CD4-positive, alpha-beta T cell treated with Interleukin-17A for 1 hour (primary cell): ENCODE results near the gene TOMM40L.
A peak's percentile ranks its signal among the peaks of the same experiment; 100 is the strongest.

Source experiments
- DNase-seq: peaks from one replicate; pipeline ENCODE4 v3.0.0-alpha.2; 2020

TOMM40L gene

GRCh38 chr1:161197560-161198193, 28.2 kb upstream of the TOMM40L start:
- DNase-seq: no peak

GRCh38 chr1:161198194-161198896, 27.5 kb upstream of the TOMM40L start:
- no peak for DNase-seq

DNA sequence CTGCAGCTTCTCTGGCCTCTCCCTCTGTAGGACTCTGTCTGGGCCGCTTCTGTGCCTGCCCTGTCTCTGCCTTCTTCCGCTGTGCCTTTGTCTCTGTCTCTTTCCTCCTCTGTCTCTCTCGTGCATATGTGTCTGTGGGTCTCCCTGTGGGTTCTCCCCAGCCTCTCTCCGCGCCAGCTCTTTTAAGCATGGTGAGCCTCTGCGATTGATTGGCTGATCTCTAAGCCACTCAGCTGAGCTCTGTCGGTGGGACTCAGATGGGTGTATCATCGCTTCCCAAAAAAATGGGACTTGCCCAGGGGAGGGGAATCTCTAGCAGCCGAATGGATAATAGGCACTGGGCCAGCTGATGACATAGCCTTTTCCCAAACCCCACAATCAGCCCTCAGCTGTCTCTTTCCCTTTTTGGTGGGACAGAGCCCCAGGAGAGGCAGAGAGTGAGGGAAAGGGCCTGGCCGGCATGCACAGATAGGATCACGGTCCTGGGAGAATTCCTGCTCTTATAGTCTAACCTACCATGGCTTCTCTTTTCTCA, 26.9 kb upstream of the TOMM40L start, which contains the start of gene ADAMTS4:
ADAMTS4 (minus strand) TSS at position 158 of the 535 bp plus-strand sequence. CDS start 427 bp downstream, outside the sequence.
- DNase-seq: no peak

- no peak for DNase-seq
Observed at GRCh38 chr1:161199506-161200139, 26.2 kb upstream of the TOMM40L start.

DNA sequence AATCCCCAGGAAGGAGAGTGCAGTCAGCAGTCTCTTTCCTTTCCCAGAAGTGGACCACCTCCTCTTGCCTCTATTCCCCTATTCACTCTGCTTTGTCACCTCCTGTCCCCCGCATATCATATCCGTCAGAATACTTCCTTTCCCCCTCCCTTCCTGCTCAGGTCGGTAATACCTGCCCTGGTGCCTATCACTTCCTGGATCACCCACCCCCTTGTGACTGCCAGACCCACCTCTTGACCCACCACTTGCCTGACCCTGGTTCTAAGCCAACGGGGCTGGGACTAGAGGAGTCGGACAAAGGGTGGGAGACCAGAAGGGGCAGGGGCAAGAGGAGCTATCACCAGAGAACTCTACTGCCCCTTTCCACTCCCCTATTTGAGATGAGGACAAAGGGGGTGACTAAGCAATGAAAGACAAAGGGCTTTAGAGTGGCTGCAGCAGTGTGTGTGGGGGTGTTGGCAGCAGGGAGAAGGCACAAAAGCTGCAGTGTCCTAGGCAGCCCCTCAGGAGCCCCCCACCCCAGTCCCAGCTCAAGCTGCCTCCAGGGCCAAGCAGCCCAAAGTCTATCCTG, 25.4 kb upstream of the TOMM40L start:
- peak; percentile 52 for DNase-seq

DNA sequence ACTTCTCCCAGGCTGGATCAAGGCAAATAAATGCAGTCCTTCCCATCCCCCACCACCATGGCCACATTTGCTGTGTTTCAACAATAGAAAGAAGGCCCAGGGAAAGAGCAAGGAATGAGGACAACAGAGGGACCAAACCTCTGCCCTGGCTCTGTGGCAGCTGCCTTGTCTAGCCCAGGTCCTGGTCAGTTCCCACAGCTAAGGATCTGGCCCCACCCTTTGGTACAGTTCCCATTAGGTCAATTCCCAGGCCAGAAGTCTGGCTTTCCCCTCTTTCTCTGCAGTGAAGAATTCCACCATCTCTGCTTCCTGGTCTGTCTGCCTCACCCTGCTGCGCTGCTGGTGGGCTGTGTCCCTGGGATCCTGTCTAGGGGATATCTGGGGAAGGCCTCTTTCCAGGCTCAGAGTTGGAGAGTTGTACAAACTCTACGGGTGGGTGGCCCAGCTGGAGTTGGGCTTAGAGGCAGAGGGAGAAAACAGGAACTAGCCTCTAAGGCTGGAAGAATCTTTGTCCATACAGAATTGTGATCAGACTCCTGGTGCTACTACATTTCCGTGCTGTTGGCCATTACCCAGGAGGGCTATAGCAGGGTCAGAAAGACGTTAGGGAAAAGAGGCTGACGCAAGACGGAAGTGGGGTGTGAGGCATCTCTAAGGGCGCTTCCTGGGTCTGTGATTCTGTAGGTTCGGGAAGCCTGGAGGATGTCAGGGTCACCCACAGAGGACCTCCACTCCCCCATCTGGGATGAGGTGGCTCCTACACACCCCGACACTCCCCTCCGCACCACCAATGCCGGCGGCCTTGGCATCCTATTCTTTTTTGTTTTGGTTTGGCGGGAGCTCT, 24.6 kb upstream of the TOMM40L start:
- no peak for DNase-seq

DNA sequence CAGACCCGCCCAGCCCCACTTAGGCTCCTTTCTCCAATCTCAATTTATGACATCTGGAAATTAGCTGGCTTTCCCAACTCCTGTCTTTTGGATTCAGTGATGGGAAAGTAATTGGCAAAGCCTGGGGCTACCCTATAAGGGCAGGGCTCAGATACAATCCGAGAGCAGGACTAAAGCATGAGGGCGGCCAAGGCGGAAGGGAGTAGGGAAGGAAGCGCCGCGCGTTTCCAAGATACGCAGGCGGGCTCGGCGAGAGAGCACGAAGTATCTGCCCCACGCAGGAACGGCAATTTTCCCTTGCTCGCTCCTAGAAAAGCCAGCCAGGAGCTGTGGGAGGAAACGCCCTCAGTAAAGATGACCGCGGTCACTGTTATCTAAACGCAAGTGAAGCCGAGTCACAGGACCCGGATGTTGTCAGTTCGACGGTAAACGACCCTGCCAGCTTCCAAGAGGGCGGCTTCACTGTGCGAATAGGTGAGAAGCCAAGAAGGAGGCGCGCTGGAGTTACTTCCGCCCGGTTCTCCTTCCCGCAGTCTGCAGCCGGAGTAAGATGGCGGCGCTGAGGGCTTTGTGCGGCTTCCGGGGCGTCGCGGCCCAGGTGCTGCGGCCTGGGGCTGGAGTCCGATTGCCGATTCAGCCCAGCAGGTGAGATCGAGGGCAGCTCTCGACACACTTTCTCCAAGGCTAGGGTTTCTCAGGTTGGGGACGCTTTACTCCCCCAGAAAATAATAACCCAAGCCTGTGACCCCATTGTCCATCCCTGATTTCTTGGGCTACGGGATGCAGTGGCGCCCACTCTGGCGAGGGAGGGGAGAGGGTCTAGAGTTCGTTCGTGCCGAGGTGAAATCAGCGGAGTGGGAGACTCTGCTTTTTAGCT, 23.8 kb upstream of the TOMM40L start, which contains the start of gene NDUFS2:
NDUFS2 (plus strand) TSS at position 532 of the 877 bp plus-strand sequence; CDS start at position 551, 19 bp downstream.
- DNase-seq: peak; percentile 98

- no peak for DNase-seq
Observed at GRCh38 chr1:161206411-161207140, 19.3 kb upstream of the TOMM40L start.

DNA sequence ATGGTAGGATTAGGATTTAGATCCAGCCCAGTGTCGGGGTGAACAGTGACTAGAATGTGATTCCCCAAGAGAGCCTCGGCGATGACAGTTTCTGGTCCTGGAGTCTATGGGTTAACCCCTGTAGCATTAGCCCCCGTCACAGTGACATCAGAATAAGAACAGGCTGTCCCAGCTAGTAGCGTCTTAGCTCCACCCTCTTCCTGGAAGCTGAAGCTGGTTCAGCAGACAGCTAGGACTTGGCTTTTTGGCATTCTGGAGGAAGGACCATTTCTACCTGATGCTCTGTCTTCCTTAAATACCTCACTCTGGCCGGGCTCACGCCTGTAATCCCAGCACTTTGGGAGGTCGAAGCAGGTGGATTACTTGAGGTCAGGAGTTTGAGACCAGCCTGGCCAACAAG, 18.7 kb upstream of the TOMM40L start:
- DNase-seq: no peak

DNA sequence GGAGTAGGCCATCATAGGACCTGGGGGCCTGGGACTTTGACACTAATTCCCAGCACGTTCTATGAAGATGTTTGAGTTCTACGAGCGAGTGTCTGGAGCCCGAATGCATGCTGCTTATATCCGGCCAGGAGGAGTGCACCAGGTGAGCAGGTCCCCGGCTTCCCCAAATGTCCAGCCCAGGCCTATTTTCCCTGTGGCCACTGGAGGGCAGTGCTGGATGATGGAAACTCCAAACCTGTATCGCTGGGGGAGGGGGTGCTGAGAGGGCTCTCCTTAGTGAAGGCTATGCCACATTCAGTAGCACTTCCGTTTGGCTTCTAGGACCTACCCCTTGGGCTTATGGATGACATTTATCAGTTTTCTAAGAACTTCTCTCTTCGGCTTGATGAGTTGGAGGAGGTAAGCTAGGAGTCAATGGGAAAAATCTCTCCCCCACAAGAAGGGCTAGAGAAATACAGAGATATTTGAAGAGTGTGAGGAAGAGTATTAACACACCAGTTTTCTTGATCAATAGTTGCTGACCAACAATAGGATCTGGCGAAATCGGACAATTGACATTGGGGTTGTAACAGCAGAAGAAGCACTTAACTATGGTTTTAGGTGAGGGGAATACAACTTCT, 16.0 kb upstream of the TOMM40L start:
- peak; percentile 82 for DNase-seq

DNA sequence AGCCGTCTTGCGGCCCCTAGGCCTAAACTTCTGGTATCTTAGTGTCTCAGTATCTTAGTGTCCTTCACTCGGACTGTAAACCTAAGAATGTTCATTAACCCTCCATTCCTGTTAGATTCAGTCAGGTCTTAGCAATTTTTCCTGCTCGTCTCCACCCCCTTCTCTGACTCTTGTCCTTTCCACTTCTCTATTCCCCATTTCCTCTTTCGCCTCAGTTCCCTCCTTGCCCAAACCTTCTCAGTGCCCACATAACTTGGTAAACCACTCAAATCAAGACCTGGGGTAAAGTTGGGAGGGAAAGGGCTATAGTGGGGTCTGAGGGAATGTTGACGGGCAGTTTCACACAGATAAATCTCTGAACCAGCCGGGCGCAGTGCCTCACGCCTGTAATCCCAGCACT, 11.5 kb upstream of the TOMM40L start:
- DNase-seq: no peak

DNA sequence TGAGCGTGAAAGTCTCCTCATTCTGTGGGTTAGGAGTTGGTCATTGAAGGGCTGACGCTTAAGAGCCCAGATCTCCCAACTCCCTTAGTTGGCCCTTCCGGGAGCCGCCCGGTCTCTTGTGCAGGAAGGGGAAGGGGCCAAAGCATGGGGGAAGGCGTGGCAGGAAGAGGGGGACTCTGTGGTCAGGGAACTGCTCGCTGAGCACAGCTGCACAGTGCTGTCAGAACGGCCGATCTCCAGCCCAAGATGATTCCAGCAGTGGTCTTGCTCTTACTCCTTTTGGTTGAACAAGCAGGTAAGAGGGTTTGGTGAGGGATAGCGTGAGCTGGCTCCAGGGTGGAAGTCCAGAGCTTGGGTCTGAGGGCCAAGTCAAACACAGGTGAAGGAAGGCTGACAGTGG, 10.8 kb upstream of the TOMM40L start, which contains the start of gene FCER1G:
FCER1G (plus strand) TSS at position 220 of the 400 bp plus-strand sequence; CDS start at position 247, 27 bp downstream.
- peak; percentile 21 for DNase-seq

DNA sequence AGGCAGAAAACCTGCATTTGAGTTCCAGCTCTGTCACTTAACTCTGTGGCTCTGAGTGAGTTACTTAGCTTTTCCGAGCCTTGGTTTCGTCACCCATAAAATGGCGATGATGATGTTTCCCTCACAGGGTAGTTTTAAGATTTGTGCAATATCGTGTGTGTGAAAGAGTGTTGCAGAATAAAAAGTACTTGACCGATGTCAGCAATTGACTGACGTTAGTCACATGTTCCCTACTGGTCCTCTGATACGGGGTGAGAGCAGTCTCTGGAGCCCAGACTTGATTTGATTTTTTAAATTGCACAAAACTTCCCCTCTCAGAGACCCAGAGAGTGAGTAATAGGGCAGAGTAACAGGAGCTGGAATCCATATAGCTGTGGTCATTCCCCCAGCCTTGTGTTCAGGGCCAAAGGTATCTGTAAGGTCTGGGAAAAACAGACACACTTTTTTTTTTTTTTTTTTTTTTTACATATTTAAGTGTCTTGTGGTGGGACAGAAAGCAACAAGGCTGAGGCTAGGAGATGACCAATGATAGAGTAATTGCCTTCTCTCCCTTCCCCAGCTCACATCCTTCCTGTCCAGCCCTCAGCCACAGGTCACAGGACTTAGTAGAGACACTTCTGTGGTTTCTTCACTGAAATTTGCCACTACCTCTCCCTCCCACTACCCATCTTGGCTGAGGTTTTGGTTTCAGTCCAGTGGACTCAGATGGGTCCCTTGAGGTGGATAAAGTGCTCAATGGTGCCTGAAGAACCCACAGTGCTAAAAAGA, 8.7 kb upstream of the TOMM40L start:
- peak; percentile 19 for DNase-seq

DNA sequence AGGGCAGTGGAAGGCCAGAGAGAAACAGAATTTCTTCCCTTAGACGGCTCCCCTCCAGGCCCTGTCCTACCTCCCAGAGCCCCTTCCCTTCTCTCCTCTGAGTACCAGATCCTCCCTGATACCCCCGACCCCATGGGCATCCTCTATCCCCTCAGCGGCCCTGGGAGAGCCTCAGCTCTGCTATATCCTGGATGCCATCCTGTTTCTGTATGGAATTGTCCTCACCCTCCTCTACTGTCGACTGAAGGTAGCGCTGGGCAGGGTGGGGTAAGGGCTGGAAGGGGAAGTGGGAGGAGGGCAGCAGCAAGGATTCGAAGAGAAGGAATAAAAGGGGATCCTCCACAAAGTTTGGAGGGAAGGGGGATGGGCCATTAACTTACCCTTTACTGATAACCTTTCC, 8.0 kb upstream of the TOMM40L start:
- DNase-seq: no peak

GRCh38 chr1:161218301-161219077, 7.4 kb upstream of the TOMM40L start:
- no peak for DNase-seq

DNA sequence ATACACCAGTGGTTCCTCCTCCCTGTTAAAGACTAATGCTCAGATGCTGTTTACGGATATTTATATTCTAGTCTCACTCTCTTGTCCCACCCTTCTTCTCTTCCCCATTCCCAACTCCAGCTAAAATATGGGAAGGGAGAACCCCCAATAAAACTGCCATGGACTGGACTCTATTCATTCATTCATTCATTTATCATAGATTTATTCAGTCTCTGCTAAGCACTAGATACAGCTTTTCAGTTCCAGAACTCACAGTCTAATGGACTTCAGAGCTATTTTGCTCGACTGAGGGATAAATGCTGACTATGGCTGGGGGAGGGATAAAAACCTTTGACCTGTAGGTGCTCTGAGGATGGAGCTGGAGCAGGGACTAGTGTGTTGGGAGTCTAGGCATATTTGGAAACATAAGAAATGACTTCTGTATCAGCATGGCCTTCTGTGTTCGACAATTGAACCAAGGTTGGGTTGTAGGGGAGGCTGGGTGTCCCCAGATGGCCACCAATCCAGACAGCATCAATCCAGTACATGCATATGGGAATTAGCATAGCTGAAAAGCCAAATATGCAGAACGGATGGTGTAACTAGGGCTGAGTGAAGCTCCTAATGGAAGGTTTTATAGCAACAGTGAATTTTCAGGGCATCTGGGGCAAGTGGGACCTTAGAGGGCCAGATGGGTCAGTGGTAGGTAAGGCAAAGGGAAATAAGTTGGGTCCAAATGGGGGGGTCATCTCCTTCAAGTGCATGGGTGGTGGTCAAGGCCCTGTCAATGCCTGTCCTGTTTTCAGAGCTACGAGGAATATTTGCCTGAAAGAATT, 6.6 kb upstream of the TOMM40L start:
- DNase-seq: no peak

DNA sequence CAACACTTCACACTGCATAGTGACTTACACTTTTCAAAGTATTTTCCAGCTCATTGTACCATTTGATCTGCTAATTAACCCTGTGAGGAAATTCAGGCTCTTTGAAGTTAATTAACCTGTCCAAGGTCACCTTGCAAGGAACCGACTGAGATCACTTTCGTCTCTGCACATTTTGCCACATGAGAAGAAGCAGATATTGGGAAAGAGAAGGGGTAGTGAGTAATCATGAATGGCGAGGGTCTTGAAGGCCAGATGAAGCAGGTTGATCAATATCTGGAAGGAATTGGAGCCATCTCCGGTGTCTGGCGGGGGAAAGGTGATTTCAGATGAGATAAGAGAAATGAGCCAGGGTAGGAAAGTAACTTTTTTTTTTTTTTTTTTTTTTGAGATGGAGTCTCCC, 5.9 kb upstream of the TOMM40L start:
- no peak for DNase-seq
